H9 (cell line): ENCODE measurements around the gene NFATC1. TPM values are rescaled to one million over a fixed set of nuclear protein-coding genes. Genes with fewer than 3 reads are reported as not detected.

ENCODE experiments used
- DNase-seq: peaks from one replicate; pipeline ENCODE4 v3.0.0-alpha.2; 2017
- H2AFZ ChIP-seq: one replicate; pipeline ENCODE4 v1.6.1; 2013; ENCODE audit warnings: mild to moderate bottlenecking, low read length, control low read depth, moderate library complexity
- H2AK5ac ChIP-seq: 2 replicates; pipeline ENCODE4 v1.6.1; 2013; ENCODE audit warnings: low read length, control low read depth, mixed read lengths; ENCODE audit not compliant: insufficient read length
- H2BK120ac ChIP-seq: one replicate; pipeline ENCODE4 v1.6.1; 2013; ENCODE audit warnings: low read depth, mild to moderate bottlenecking, low read length, control low read depth, inconsistent platforms; ENCODE audit not compliant: poor library complexity, severe bottlenecking
- H2BK12ac ChIP-seq: 2 replicates; pipeline ENCODE4 v1.6.1; 2013; ENCODE audit warnings: low read length, control low read depth, mixed read lengths, low read depth; ENCODE audit not compliant: insufficient read length
- H2BK15ac ChIP-seq: 2 replicates; pipeline ENCODE4 v1.6.1; 2013; ENCODE audit warnings: low read depth, low read length, control low read depth
- H2BK20ac ChIP-seq: one replicate; pipeline ENCODE4 v1.6.1; 2013; ENCODE audit warnings: low read depth, mild to moderate bottlenecking, low read length, control low read depth, inconsistent platforms; ENCODE audit not compliant: poor library complexity, severe bottlenecking
- H2BK5ac ChIP-seq: 2 replicates; pipeline ENCODE4 v1.6.1; 2013; ENCODE audit warnings: low read length, control low read depth, mixed read lengths; ENCODE audit not compliant: insufficient read length
- H3K14ac ChIP-seq: 2 replicates; pipeline ENCODE4 v1.6.1; 2013; ENCODE audit warnings: low read length, control low read depth; ENCODE audit not compliant: insufficient read depth
- H3K18ac ChIP-seq: 2 replicates; pipeline ENCODE4 v1.6.1; 2013; ENCODE audit warnings: low read depth, mild to moderate bottlenecking, mixed read lengths, low read length, control low read depth; ENCODE audit not compliant: insufficient read length
- H3K23ac ChIP-seq: 2 replicates; pipeline ENCODE4 v1.6.1; 2013; ENCODE audit warnings: low read length, control low read depth, mixed read lengths, low read depth; ENCODE audit not compliant: insufficient read length
- H3K23me2 ChIP-seq: 2 replicates; pipeline ENCODE4 v1.6.1; 2013; ENCODE audit warnings: low read depth, mild to moderate bottlenecking, mixed read lengths, low read length, control low read depth; ENCODE audit not compliant: insufficient read length, poor library complexity, severe bottlenecking
- H3K27ac ChIP-seq: 2 replicates; pipeline ENCODE4 v1.5.1; 2013; ENCODE audit warnings: low read length, control low read depth, mixed read lengths, low read depth; ENCODE audit not compliant: insufficient read length
- H3K27me3 ChIP-seq: 2 replicates; pipeline ENCODE4 v1.6.1; 2013; ENCODE audit warnings: low read length, control low read depth, inconsistent platforms; ENCODE audit not compliant: insufficient read depth
- H3K4ac ChIP-seq: 2 replicates; pipeline ENCODE4 v1.6.1; 2013; ENCODE audit warnings: low read depth, mild to moderate bottlenecking, control low read depth, inconsistent platforms, low read length, moderate library complexity
- H3K4me1 ChIP-seq: 2 replicates; pipeline ENCODE4 v1.6.1; 2013; ENCODE audit warnings: low read length, control low read depth, inconsistent platforms; ENCODE audit not compliant: insufficient read depth
- H3K4me2 ChIP-seq: 2 replicates; pipeline ENCODE4 v1.6.1; 2013; ENCODE audit warnings: low read length, control low read depth, mixed read lengths; ENCODE audit not compliant: insufficient read length, insufficient read depth
- H3K56ac ChIP-seq: 2 replicates; pipeline ENCODE4 v1.6.1; 2013; ENCODE audit warnings: low read depth, mild to moderate bottlenecking, mixed read lengths, low read length, control low read depth; ENCODE audit not compliant: insufficient read length
- H3K79me1 ChIP-seq: 2 replicates; pipeline ENCODE4 v1.6.1; 2013; ENCODE audit warnings: low read depth, mild to moderate bottlenecking, moderate library complexity, low read length, control low read depth, inconsistent platforms; ENCODE audit not compliant: insufficient read depth, poor library complexity, severe bottlenecking
- H3K79me2 ChIP-seq: 2 replicates; pipeline ENCODE4 v1.6.1; 2013; ENCODE audit warnings: low read length, control low read depth, inconsistent platforms; ENCODE audit not compliant: insufficient read depth
- H3K9ac ChIP-seq: 2 replicates; pipeline ENCODE4 v1.6.1; 2013; ENCODE audit warnings: low read length, control low read depth, mixed read lengths; ENCODE audit not compliant: insufficient read length; ENCODE audit errors: extremely low read depth
- H3K9me3 ChIP-seq: one replicate; pipeline ENCODE4 v1.6.1; 2013; ENCODE audit warnings: low read depth, low read length, inconsistent platforms; ENCODE audit not compliant: control insufficient read depth
- H3T11ph ChIP-seq: one replicate; pipeline ENCODE4 v1.6.1; 2013; ENCODE audit warnings: mild to moderate bottlenecking, low read length, control low read depth, inconsistent platforms
- H4K20me1 ChIP-seq: one replicate; pipeline ENCODE4 v1.6.1; 2013; ENCODE audit not compliant: control insufficient read depth, insufficient read length, insufficient read depth
- H4K5ac ChIP-seq: 2 replicates; pipeline ENCODE4 v1.6.1; 2013; ENCODE audit warnings: low read depth, mild to moderate bottlenecking, mixed read lengths, low read length, control low read depth; ENCODE audit not compliant: insufficient read length
- H4K8ac ChIP-seq: replicated peaks from 2 replicates; pipeline ENCODE4 v1.6.1; 2013; ENCODE audit warnings: low read length, control low read depth, mixed read lengths, low read depth; ENCODE audit not compliant: insufficient read length
- H4K91ac ChIP-seq: 2 replicates; pipeline ENCODE4 v1.6.1; 2013; ENCODE audit warnings: low read depth, mild to moderate bottlenecking, moderate library complexity, mixed read lengths, low read length, control low read depth; ENCODE audit not compliant: insufficient read length
- H3K27ac Mint-ChIP-seq, 3 experiments: 2 replicates in 2 of 3; 3 replicates in 1 of 3; pipeline ENCODE4 v1.8.0; 2020 to 2021; ENCODE audit warnings: mixed read lengths in 3 of 3, mild to moderate bottlenecking in 1 of 3, moderate library complexity in 1 of 3
- H3K27me3 Mint-ChIP-seq: 2 replicates; pipeline ENCODE4 v1.8.0; 2021; ENCODE audit warnings: low read depth, mild to moderate bottlenecking, moderate library complexity, mixed read lengths
- H3K36me3 Mint-ChIP-seq, 3 experiments: 2 replicates in 2 of 3; 3 replicates in 1 of 3; pipeline ENCODE4 v1.8.0; 2020 to 2021; ENCODE audit warnings: low read depth in 3 of 3, mixed read lengths in 3 of 3; ENCODE audit not compliant: insufficient read depth in 1 of 3
- H3K4me1 Mint-ChIP-seq, 2 experiments: 2 replicates each; pipeline ENCODE4 v1.8.0; 2020; ENCODE audit warnings: mixed read lengths in 2 of 2
- H3K4me3 Mint-ChIP-seq, 2 experiments: 2 replicates in 1 of 2; 3 replicates in 1 of 2; pipeline ENCODE4 v1.8.0; 2020 to 2021; ENCODE audit warnings: mild to moderate bottlenecking in 2 of 2, mixed read lengths in 2 of 2, moderate library complexity in 1 of 2
- H3K9me3 Mint-ChIP-seq, 2 experiments: 2 replicates in 1 of 2; 3 replicates in 1 of 2; pipeline ENCODE4 v1.8.0; 2020; ENCODE audit warnings: mild to moderate bottlenecking in 2 of 2, mixed read lengths in 2 of 2, moderate library complexity in 1 of 2
- WGBS: extraction: QIAGEN DNeasy Blood & Tissue Kit; methylation state at CpG from one replicate; pipeline ENCODE4 v1.1.7; 2013; ENCODE audit warnings: missing lambda C conversion rate, low lambda C conversion rate, mixed read lengths; ENCODE audit not compliant: insufficient read length; ENCODE audit errors: extremely low coverage; 5-methylcytosine and 5-hydroxymethylcytosine counted together
- total RNA-seq: library from RNA; stranded (reverse); gene quantifications from 2 replicates; pipeline ENCODE4 v1.2.1, GENCODE V29; 2021
- TF ChIP-seq, protein P1 (sequence below): fragments of 200-600 bp; sonication (generic); conservative IDR thresholded peaks from 3 replicates; pipeline ENCODE4 v1.8.0; 2021; ENCODE audit warnings: antibody characterized with exemption, mild to moderate bottlenecking

The NFATC1 gene
- total RNA-seq, 1 experiment from 2014 or later = 5.5 TPM

DNA sequence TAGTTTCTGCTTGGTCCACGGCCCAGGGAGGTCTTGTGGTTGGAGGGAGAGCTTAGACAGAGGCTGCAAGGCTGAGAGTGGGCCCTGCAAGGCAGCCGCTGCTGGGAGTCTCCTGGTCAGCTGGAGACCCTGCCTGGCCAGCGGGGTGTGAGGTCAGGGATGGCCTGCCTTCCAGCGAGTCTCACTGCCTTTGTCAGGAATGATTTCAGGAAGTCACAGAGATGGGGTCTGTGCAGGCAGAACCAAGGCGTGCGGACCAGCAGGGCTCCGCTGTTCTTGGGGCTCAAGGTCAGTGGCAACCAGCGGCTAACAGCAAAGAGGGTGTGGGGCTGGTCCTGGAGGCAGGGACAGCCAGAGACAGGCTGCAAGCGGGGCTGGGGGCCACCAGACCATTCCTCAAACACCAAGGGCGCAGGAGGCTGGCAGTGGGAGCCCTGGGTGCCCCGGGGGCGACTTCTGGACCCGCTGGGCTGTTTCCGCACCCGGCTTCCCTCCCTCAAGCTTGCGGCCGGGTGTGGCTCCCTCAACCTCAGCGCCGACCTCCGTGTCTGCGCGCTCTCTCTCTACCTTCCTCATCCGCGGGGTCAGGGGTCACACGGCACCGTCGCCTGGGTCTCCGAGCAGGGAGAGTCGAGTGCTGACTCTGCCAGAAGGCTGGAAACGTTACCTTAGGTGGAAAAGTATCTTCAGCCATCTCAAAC, 159.4 kb downstream of the NFATC1 start:
- no peak overlapping the region for H2BK15ac ChIP-seq

More for the DNA sequence above, 159.4 kb downstream of the NFATC1 start:
- H3K14ac ChIP-seq = no peak overlapping the region
- H3K23me2 ChIP-seq = no peaks in the 10 kb centered on the region
- no peak overlapping the region for H3T11ph ChIP-seq
- TF ChIP-seq, protein P1, sequence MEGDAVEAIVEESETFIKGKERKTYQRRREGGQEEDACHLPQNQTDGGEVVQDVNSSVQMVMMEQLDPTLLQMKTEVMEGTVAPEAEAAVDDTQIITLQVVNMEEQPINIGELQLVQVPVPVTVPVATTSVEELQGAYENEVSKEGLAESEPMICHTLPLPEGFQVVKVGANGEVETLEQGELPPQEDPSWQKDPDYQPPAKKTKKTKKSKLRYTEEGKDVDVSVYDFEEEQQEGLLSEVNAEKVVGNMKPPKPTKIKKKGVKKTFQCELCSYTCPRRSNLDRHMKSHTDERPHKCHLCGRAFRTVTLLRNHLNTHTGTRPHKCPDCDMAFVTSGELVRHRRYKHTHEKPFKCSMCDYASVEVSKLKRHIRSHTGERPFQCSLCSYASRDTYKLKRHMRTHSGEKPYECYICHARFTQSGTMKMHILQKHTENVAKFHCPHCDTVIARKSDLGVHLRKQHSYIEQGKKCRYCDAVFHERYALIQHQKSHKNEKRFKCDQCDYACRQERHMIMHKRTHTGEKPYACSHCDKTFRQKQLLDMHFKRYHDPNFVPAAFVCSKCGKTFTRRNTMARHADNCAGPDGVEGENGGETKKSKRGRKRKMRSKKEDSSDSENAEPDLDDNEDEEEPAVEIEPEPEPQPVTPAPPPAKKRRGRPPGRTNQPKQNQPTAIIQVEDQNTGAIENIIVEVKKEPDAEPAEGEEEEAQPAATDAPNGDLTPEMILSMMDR = no peak
- Mint-ChIP-seq H3K4me1 (no peaks in the 10 kb centered on the region), H3K27me3 (no peaks in the 10 kb centered on the region; the same call in 1 of the 2 replicates), H3K9me3 (peaks cover 3% of the 10 kb centered on the region in 2 experiments; a peak in 2 of 5 replicates), H3K4me3 (no peak overlapping the region), H3K27ac (0 out of 7 replicates have a peak overlapping the region, but pooled peaks of 1 of the 3 experiments have one; percentile 44), H3K36me3 (peaks cover 0 to 2% (median 0%) of the 10 kb centered on the region in 3 experiments; a peak in 2 of 7 replicates)
- H4K91ac ChIP-seq = no peak overlapping the region
- no peak overlapping the region for H3K4ac ChIP-seq
- DNase-seq = peak; percentile 22
- no peak overlapping the region for H3K56ac ChIP-seq
- no peaks in the 10 kb centered on the region for H3K79me1 ChIP-seq
- H3K4me1 ChIP-seq = no peaks in the 10 kb centered on the region
- H3K9ac ChIP-seq = no peak overlapping the region
- no peak overlapping the region for H2AFZ ChIP-seq
- no peak overlapping the region for H2BK20ac ChIP-seq
- no peak overlapping the region for H3K18ac ChIP-seq
- H2BK120ac ChIP-seq = no peak overlapping the region
- no peaks in the 10 kb centered on the region for H3K9me3 ChIP-seq
- H3K27ac ChIP-seq = no peak overlapping the region
- WGBS = no CpG with 5 or more reads among the region's 30 CpGs
- no peaks in the 10 kb centered on the region for H4K20me1 ChIP-seq
- no peak overlapping the region for H4K8ac ChIP-seq
- H2BK5ac ChIP-seq = no peak overlapping the region
- H3K23ac ChIP-seq = no peak overlapping the region
- no peaks in the 10 kb centered on the region for H3K27me3 ChIP-seq
- H3K4me2 ChIP-seq = no peak overlapping the region
- H2BK12ac ChIP-seq = no peak overlapping the region
- H2AK5ac ChIP-seq = no peak overlapping the region
- no peaks in the 10 kb centered on the region for H3K79me2 ChIP-seq
- H4K5ac ChIP-seq = no peak overlapping the region
